Measurements from ENCODE around the gene GNAZ.

GNAZ gene

GRCh38 chr22:23101524-23101923 lies 31.2 kb downstream of the GNAZ start:
- Mint-ChIP-seq H3K4me3 (no peak overlapping the region), H3K27ac (no peak overlapping the region), H3K4me1 (no peaks in the 10 kb centered on the region), H3K9me3 (no peaks in the 10 kb centered on the region), H3K36me3 (no peaks in the 10 kb centered on the region), H3K27me3 (no peaks in the 10 kb centered on the region)

GRCh38 chr22:23102002-23102655 lies 31.8 kb downstream of the GNAZ start:
- H3K36me3 Mint-ChIP-seq, result no peaks in the 10 kb centered on the region
- no peaks in the 10 kb centered on the region for H3K9me3 Mint-ChIP-seq
- no peaks in the 10 kb centered on the region for H3K4me1 Mint-ChIP-seq
- no peak overlapping the region for H3K27ac Mint-ChIP-seq
- no peak overlapping the region for H3K4me3 Mint-ChIP-seq
- H3K27me3 Mint-ChIP-seq, result no peaks in the 10 kb centered on the region

GRCh38 chr22:23102776-23103175 lies 32.5 kb downstream of the GNAZ start:
- Mint-ChIP-seq H3K4me3 (no peak overlapping the region), H3K27me3 (no peaks in the 10 kb centered on the region), H3K4me1 (no peaks in the 10 kb centered on the region), H3K9me3 (no peaks in the 10 kb centered on the region), H3K27ac (no peak overlapping the region), H3K36me3 (no peaks in the 10 kb centered on the region)

GRCh38 chr22:23103199-23103954 lies 33.1 kb downstream of the GNAZ start:
- no peak overlapping the region for H3K27ac Mint-ChIP-seq
- H3K4me1 Mint-ChIP-seq, result no peaks in the 10 kb centered on the region
- no peaks in the 10 kb centered on the region for H3K9me3 Mint-ChIP-seq
- no peaks in the 10 kb centered on the region for H3K36me3 Mint-ChIP-seq
- no peak overlapping the region for H3K4me3 Mint-ChIP-seq
- no peaks in the 10 kb centered on the region for H3K27me3 Mint-ChIP-seq

GRCh38 chr22:23104187-23104971 lies 34.1 kb downstream of the GNAZ start:
- H3K9me3 Mint-ChIP-seq, result no peaks in the 10 kb centered on the region
- H3K27me3 Mint-ChIP-seq, result no peaks in the 10 kb centered on the region
- H3K27ac Mint-ChIP-seq, result no peak overlapping the region
- no peak overlapping the region for H3K4me3 Mint-ChIP-seq
- H3K4me1 Mint-ChIP-seq, result no peaks in the 10 kb centered on the region
- H3K36me3 Mint-ChIP-seq, result no peaks in the 10 kb centered on the region

- Mint-ChIP-seq H3K36me3 (no peaks in the 10 kb centered on the region), H3K4me3 (no peak overlapping the region), H3K4me1 (no peaks in the 10 kb centered on the region), H3K9me3 (no peaks in the 10 kb centered on the region), H3K27ac (no peak overlapping the region), H3K27me3 (no peaks in the 10 kb centered on the region)
These were observed 35.0 kb downstream of the GNAZ start for GRCh38 chr22:23105304-23105703.

- Mint-ChIP-seq H3K36me3 (no peaks in the 10 kb centered on the region), H3K4me3 (no peak overlapping the region), H3K27ac (no peak overlapping the region), H3K9me3 (no peaks in the 10 kb centered on the region), H3K4me1 (no peaks in the 10 kb centered on the region), H3K27me3 (no peaks in the 10 kb centered on the region)
These were observed 35.6 kb downstream of the GNAZ start for GRCh38 chr22:23105919-23106318.

DNA sequence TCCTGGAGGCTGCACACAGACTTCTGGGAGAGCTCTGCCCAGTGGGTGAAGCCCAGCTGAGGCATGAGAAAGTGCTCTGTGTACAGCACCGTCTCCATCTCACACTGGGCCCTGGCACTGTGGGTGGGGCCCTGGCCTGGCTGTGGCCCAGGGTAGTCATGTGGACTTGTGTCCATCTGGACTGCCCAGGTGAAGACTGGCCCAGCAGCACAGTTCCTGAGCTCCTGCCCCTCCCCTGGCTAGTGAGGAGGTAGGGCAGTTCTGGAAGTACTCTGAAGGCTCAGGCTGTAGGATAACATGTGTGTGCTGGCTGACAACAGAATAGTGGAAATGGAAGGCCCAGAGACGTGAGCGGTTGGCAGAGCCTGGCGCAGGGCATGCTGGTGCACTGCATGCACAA lies 36.0 kb downstream of the GNAZ start:
- Mint-ChIP-seq H3K27ac (no peak overlapping the region), H3K4me1 (no peaks in the 10 kb centered on the region), H3K9me3 (no peaks in the 10 kb centered on the region), H3K4me3 (no peak overlapping the region), H3K27me3 (no peaks in the 10 kb centered on the region), H3K36me3 (no peaks in the 10 kb centered on the region)

GRCh38 chr22:23106906-23107367 lies 36.6 kb downstream of the GNAZ start:
- Mint-ChIP-seq H3K4me3 (no peak overlapping the region), H3K27me3 (no peaks in the 10 kb centered on the region), H3K36me3 (no peaks in the 10 kb centered on the region), H3K9me3 (no peaks in the 10 kb centered on the region), H3K27ac (no peak overlapping the region), H3K4me1 (no peaks in the 10 kb centered on the region)

- Mint-ChIP-seq H3K36me3 (no peaks in the 10 kb centered on the region), H3K27ac (no peak overlapping the region), H3K27me3 (no peaks in the 10 kb centered on the region)
These were observed 37.3 kb downstream of the GNAZ start for GRCh38 chr22:23107487-23108248.

DNA sequence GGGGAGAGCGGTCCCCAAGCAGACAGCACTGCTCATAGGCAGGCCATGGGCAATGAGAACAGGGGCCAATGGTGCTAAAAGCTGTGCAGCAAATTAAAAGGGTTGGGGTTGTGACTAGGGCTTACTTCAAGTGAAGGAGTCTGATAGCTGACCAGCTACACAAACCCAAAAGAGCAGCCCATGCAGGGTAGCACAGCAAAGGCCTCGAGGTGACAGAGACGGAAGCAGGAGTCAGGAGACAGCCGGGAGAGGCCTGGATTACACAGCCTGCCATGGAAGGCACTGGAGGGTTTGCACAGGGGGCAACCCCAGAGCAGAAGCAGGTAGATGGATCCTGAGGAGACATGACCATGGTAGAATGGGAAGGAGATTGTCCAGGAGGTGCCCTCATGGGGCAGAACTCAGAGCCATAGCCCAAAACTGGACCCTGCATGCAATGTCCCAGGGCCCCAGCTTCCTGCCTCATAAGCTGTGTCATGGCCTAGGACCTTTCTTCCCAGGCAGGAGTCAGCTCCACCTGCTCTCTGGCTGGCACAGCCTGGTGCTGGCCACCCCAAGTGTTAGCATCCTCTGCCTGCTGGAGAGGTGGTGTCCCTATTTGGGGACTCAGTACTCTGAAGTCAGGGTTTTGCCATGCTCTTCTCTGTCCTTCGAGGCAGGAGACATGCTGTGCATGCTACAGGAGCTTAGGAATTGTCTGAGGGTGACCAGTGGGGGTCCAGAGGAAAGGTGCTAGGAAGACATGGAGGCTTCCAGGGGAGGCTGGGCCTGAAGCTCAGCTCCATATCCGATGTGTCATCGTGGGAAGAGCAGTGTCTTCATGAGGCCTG lies 38.1 kb downstream of the GNAZ start:
- no peaks in the 10 kb centered on the region for H3K9me3 Mint-ChIP-seq
- H3K27ac Mint-ChIP-seq, result no peak overlapping the region
- no peaks in the 10 kb centered on the region for H3K4me1 Mint-ChIP-seq
- no peaks in the 10 kb centered on the region for H3K36me3 Mint-ChIP-seq
- H3K27me3 Mint-ChIP-seq, result no peaks in the 10 kb centered on the region
- H3K4me3 Mint-ChIP-seq, result no peak overlapping the region

More at GRCh38 chr22:23107487-23108248, 37.3 kb downstream of the GNAZ start:
- no peak overlapping the region for H3K4me3 Mint-ChIP-seq
- H3K9me3 Mint-ChIP-seq, result no peaks in the 10 kb centered on the region
- no peaks in the 10 kb centered on the region for H3K4me1 Mint-ChIP-seq

- Mint-ChIP-seq H3K9me3 (no peaks in the 10 kb centered on the region), H3K27me3 (no peaks in the 10 kb centered on the region), H3K4me3 (no peak overlapping the region), H3K36me3 (no peaks in the 10 kb centered on the region), H3K27ac (no peak overlapping the region), H3K4me1 (no peaks in the 10 kb centered on the region)
These were observed 38.7 kb downstream of the GNAZ start for GRCh38 chr22:23109079-23109347.

GRCh38 chr22:23109441-23109978 lies 39.2 kb downstream of the GNAZ start:
- H3K4me3 Mint-ChIP-seq, result no peak overlapping the region
- no peak overlapping the region for H3K27ac Mint-ChIP-seq
- H3K9me3 Mint-ChIP-seq, result no peaks in the 10 kb centered on the region
- H3K4me1 Mint-ChIP-seq, result no peaks in the 10 kb centered on the region
- H3K36me3 Mint-ChIP-seq, result no peaks in the 10 kb centered on the region
- H3K27me3 Mint-ChIP-seq, result no peaks in the 10 kb centered on the region

DNA sequence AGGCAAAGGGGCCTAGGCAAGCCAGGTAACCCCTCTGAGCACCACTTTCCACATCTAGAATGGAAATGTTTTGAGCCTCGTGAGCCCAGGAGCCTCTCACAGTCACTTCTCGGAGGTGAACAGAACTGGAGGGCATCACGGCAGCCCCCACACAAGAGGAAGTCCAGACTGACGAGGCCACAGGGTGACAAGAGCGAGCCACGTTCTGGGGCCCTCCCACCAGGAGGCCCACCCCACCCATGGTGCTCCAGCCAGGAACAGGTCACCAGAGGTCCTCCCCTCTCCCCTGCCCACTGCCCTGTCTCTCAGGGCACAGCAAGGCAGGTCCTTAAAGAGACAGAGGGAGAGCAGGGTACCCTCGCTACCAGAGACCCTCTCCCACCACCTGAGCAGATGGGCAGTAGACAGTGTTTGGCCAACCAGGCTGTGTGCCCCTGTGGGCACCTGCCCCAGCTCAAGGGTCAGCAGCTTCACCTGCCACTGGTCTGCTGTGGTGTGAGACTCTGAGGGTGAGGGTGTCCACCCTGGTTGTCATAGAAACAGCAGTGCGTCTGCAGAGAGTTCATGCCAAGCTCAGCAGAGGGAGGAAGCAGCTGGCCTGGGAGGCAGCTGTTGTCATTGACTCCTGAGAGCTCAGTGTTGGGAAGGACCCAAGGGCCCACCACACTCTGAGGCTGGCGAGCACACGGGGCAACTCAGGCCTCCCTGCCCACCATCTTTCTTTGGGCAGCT lies 40.0 kb downstream of the GNAZ start:
- Mint-ChIP-seq H3K36me3 (no peaks in the 10 kb centered on the region), H3K9me3 (no peaks in the 10 kb centered on the region), H3K27ac (no peak overlapping the region), H3K4me1 (no peaks in the 10 kb centered on the region), H3K27me3 (no peaks in the 10 kb centered on the region), H3K4me3 (no peak overlapping the region)
